HG03060 (cell line): ENCODE data around the gene LATS2.

Experiments
- ATAC-seq: cut with Tn5 transposase; IDR thresholded peaks from one replicate; pipeline ENCODE4 v1.9.1; 2021; ENCODE audit warnings: low read depth, moderate number of reproducible peaks; ENCODE audit not compliant: unreplicated experiment

The LATS2 gene

GRCh38 chr13:21020176-21020575 is 41.2 kb downstream of the LATS2 start:
- no peak for ATAC-seq

GRCh38 chr13:21018220-21018619 is 43.2 kb downstream of the LATS2 start:
- ATAC-seq = no peak

GRCh38 chr13:21016487-21016886 is 44.9 kb downstream of the LATS2 start:
- no peak for ATAC-seq

- ATAC-seq = no peak
These were observed 46.1 kb downstream of the LATS2 start for GRCh38 chr13:21015284-21015683.

- ATAC-seq = no peak
These were observed 46.8 kb downstream of the LATS2 start for GRCh38 chr13:21014502-21015170.

- no peak for ATAC-seq
These were observed 47.3 kb downstream of the LATS2 start for GRCh38 chr13:21014139-21014501.

- no peak for ATAC-seq
These were observed 47.7 kb downstream of the LATS2 start for GRCh38 chr13:21013682-21014038.

- no peak for ATAC-seq
These were observed 48.3 kb downstream of the LATS2 start for GRCh38 chr13:21012841-21013681.

- no peak for ATAC-seq
These were observed 49.2 kb downstream of the LATS2 start for GRCh38 chr13:21012211-21012610.

- no peak for ATAC-seq
These were observed 50.0 kb downstream of the LATS2 start for GRCh38 chr13:21011378-21011777.

GRCh38 chr13:21010621-21011020 is 50.8 kb downstream of the LATS2 start:
- ATAC-seq = no peak

GRCh38 chr13:21009036-21009435 is 52.4 kb downstream of the LATS2 start:
- ATAC-seq = no peak

GRCh38 chr13:21008026-21008425 is 53.4 kb downstream of the LATS2 start:
- no peak for ATAC-seq

GRCh38 chr13:21006141-21007005 is 55.0 kb downstream of the LATS2 start:
- ATAC-seq = no peak

GRCh38 chr13:21005193-21005592 is 56.2 kb downstream of the LATS2 start:
- no peak for ATAC-seq

- no peak for ATAC-seq
These were observed 59.9 kb downstream of the LATS2 start for GRCh38 chr13:21001471-21001870.

- no peak for ATAC-seq
These were observed 60.7 kb downstream of the LATS2 start for GRCh38 chr13:21000647-21001046.

- ATAC-seq = no peak
These were observed 62.6 kb downstream of the LATS2 start for GRCh38 chr13:20998649-20999415.

- no peak for ATAC-seq
These were observed 63.9 kb downstream of the LATS2 start for GRCh38 chr13:20997301-20998161.
